HFFc6 (cell line): ENCODE measurements around the gene OVOL2. TPM values are rescaled to one million over a fixed set of nuclear protein-coding genes. Genes with fewer than 3 reads are reported as not detected.

Experiments
- DNase-seq: peaks from one replicate; pipeline ENCODE4 v3.0.0-alpha.2; 2018
- H3K27ac Mint-ChIP-seq: 2 replicates; pipeline ENCODE4 v1.8.0; 2020; ENCODE audit warnings: mild to moderate bottlenecking, mixed read lengths
- H3K27me3 Mint-ChIP-seq: 2 replicates; pipeline ENCODE4 v1.8.0; 2021; ENCODE audit warnings: mild to moderate bottlenecking, moderate library complexity, mixed read lengths; ENCODE audit not compliant: insufficient read depth
- H3K36me3 Mint-ChIP-seq: 2 replicates; pipeline ENCODE4 v1.8.0; 2021; ENCODE audit warnings: low read depth, mixed read lengths
- H3K4me1 Mint-ChIP-seq: 2 replicates; pipeline ENCODE4 v1.8.0; 2020; ENCODE audit warnings: low read depth, mixed read lengths
- H3K4me3 Mint-ChIP-seq: 2 replicates; pipeline ENCODE4 v1.8.0; 2020; ENCODE audit warnings: mild to moderate bottlenecking, moderate library complexity, mixed read lengths
- H3K9me3 Mint-ChIP-seq: 2 replicates; pipeline ENCODE4 v1.8.0; 2020; ENCODE audit warnings: mild to moderate bottlenecking, mixed read lengths
- total RNA-seq, 6 experiments: library from RNA; stranded (reverse); fragmentation: NEBNext Ultra II Directional; extraction: Animal tissue kit (Norgen Biotek cat#: 25700); gene quantifications; 2 replicates in 1 of 6; 3 replicates in 5 of 6; pipeline ENCODE4 v1.2.3, GENCODE V29; 2021
- TF ChIP-seq, protein P1 (sequence below): fragments of 200-600 bp; sonication (generic); IDR thresholded peaks from 2 replicates; pipeline ENCODE4 v1.5.0; 2021; ENCODE audit warnings: antibody characterized with exemption, mild to moderate bottlenecking

The OVOL2 gene
- total RNA-seq, 6 experiments from 2014 or later, result not detected

DNA sequence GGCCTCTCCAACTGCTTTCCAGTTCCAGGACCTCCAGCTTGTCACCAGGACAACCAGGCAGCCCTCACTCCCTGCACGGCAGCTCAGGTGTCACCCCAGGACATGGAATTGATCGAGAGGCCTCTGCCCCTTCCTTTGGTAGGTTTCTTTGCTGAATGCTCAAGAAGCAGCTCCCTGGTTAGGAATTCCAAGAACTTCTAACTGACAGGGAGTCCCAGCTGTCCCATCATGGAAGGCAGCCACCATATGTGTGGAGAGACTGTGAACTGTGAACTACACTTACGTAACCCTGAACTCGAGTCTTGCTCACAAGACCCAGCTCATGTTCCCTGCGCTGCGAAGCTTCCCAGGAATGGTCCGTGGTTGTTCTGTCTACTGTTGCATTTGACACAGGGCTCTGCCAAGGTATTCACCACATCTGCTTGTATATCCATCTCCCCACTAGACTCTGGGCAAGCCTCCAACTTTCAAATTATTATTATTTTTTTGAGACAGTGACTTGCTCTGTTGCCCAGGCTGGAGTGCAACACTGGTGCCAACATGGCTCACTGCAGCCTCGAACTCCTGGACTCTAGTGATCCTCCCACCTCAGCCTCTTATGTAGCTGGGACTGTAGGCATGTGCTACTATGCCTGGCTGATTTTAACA is 53.2 kb downstream of the OVOL2 start:
- TF ChIP-seq, protein P1, sequence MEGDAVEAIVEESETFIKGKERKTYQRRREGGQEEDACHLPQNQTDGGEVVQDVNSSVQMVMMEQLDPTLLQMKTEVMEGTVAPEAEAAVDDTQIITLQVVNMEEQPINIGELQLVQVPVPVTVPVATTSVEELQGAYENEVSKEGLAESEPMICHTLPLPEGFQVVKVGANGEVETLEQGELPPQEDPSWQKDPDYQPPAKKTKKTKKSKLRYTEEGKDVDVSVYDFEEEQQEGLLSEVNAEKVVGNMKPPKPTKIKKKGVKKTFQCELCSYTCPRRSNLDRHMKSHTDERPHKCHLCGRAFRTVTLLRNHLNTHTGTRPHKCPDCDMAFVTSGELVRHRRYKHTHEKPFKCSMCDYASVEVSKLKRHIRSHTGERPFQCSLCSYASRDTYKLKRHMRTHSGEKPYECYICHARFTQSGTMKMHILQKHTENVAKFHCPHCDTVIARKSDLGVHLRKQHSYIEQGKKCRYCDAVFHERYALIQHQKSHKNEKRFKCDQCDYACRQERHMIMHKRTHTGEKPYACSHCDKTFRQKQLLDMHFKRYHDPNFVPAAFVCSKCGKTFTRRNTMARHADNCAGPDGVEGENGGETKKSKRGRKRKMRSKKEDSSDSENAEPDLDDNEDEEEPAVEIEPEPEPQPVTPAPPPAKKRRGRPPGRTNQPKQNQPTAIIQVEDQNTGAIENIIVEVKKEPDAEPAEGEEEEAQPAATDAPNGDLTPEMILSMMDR, result no peak
- no peak for DNase-seq
- H3K27me3 Mint-ChIP-seq, result no peaks in the 10 kb centered on the region; the same call in none of the 2 replicates
- no peaks in the 10 kb centered on the region for H3K36me3 Mint-ChIP-seq
- H3K27ac Mint-ChIP-seq, result no peak overlapping the region
- H3K4me3 Mint-ChIP-seq, result no peak overlapping the region
- H3K9me3 Mint-ChIP-seq, result no peaks in the 10 kb centered on the region
- H3K4me1 Mint-ChIP-seq, result peaks cover 8% of the 10 kb centered on the region; the same call in 1 of the 2 replicates

DNA sequence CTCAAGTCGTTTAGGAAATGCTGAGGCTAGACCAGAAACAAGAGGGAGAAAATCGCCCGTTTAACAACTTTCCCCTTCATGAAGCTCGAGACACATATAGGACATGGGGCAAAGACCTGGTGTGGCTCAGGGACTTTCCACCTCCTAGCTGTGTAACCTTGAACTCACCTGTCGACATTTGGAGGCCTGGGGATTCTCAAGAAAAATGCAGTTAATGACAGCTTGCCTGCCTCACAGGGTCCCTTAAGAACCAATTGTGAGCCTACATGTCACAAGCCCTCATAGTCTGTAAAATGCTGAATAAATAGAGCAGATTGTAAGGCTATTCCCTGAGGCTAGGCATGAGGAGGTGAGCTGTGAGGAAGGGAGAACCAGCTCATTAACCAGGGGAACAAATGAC is 53.8 kb downstream of the OVOL2 start:
- TF ChIP-seq, protein P1, result no peak
- Mint-ChIP-seq H3K4me1 (peaks cover 8% of the 10 kb centered on the region; the same call in 1 of the 2 replicates), H3K4me3 (no peak overlapping the region), H3K27ac (no peak overlapping the region), H3K27me3 (no peaks in the 10 kb centered on the region; the same call in none of the 2 replicates), H3K9me3 (no peaks in the 10 kb centered on the region), H3K36me3 (no peaks in the 10 kb centered on the region)
- no peak for DNase-seq

DNA sequence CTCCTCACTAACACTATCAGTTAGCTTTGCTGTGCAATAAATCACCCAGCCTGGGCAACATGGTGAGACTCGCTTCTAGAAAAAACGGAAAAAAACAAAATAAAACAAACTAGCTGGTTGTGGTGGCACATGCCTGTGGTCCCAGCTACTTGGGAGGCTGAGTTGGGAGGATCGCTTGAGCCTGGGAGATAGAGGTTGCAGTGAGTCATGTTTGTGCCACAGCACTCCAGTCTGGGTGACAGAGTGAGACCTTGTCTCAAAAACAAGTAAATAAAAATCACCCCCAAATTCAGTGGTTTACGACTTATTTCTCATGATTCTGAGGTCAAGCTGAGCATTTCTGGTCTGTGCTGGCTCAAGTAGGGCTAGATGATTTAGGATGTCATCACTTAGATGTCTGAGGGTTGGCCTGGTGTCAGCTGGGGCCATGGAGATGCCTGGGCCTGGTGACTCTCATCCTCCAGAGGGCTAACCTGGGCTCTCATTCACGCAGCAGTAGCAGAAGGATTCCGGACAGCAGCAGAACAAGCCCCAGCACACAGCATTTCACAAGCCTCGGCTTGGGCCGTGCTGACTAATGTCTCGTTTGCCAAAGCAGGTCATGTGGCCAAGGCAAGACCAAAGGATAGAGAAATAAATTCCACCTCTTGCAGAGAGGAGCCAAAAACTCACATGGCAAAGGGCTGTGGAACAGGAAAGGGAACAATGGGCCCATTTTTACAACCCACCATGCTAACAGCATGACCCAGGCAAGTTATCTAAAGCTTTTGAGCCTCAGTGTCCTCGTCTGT is 56.4 kb downstream of the OVOL2 start:
- Mint-ChIP-seq H3K27ac (no peak overlapping the region), H3K4me1 (peaks cover 10% of the 10 kb centered on the region), H3K4me3 (no peak overlapping the region), H3K9me3 (no peaks in the 10 kb centered on the region), H3K36me3 (no peaks in the 10 kb centered on the region), H3K27me3 (peaks cover 2% of the 10 kb centered on the region)
- TF ChIP-seq, protein P1, result no peak
- peak; percentile 12 for DNase-seq

DNA sequence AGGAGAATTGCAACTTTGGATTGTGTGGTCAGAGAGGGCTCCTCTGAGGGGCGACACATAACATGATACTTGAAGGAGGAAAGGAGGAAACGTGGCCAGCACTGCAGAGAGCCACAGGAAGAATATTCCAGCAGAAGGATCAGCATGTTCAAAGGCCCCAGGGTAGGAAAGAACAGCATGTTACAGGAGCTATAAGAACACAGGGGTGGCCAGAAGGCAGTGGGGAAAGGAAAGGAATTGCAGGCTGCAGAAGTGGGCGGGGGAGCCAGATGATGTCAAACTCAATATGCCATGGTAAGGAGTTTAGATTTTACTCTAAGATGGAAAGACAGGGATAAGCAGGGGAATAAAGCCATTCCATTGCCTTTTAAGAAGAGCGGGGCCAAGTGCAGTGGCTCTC is 58.1 kb downstream of the OVOL2 start:
- no peak for DNase-seq
- no peak overlapping the region for H3K27ac Mint-ChIP-seq
- H3K27me3 Mint-ChIP-seq, result peaks cover 2% of the 10 kb centered on the region
- H3K36me3 Mint-ChIP-seq, result no peaks in the 10 kb centered on the region
- peaks cover 16% of the 10 kb centered on the region for H3K4me1 Mint-ChIP-seq
- no peak overlapping the region for H3K4me3 Mint-ChIP-seq
- TF ChIP-seq, protein P1, result no peak
- H3K9me3 Mint-ChIP-seq, result no peaks in the 10 kb centered on the region

DNA sequence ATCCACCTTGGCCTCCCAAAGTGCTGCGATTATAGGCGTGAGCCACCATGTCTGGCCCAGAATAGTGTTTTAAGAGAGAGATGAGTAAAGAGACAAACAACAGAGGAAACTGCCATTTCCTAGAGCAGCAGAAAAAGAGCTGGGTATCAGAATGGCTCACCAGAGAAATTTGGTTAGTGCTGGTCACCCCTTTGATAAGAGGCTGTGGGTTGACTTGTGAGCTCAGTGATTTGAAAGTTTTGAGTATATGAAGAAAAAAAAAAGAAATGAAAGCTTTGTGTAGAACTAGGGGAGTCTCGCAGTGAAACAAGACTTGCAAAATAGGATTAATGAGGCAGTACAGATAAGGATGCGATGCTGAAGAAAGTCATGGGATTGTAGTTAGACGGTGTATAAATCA is 59.3 kb downstream of the OVOL2 start:
- H3K36me3 Mint-ChIP-seq, result no peaks in the 10 kb centered on the region
- peaks cover 2% of the 10 kb centered on the region for H3K27me3 Mint-ChIP-seq
- H3K27ac Mint-ChIP-seq, result no peak overlapping the region
- TF ChIP-seq, protein P1, result no peak
- no peak overlapping the region for H3K4me3 Mint-ChIP-seq
- H3K9me3 Mint-ChIP-seq, result no peaks in the 10 kb centered on the region
- DNase-seq, result no peak
- peaks cover 16% of the 10 kb centered on the region for H3K4me1 Mint-ChIP-seq
